ENCODE data around the gene HIPK3. TPM values are rescaled to one million over a fixed set of nuclear protein-coding genes. Genes with fewer than 3 reads are reported as not detected.

HIPK3 gene
- total and polyA plus RNA-seq, 10 of the 15 experiments (the other 5 are each of a cell fraction or from before 2014, with no cell fraction given) = 3.4 to 26.5 (median 13.6) TPM

- Histone ChIP-seq H3K4me3 (no peak overlapping the region), H3K36me3 (ENCODE audit: control insufficient read depth in 2 of 2, insufficient read depth in 2 of 2, low read length in 1 of 2) (no peaks in the 10 kb centered on the region), H3K79me2 (ENCODE audit: control insufficient read depth, insufficient read depth, low read length) (no peaks in the 10 kb centered on the region), H3K4me2 (ENCODE audit: control insufficient read depth, insufficient read depth) (no peak overlapping the region), H3K9ac (ENCODE audit: control insufficient read depth, insufficient read depth, low read length) (no peak overlapping the region), H3K4me1 (ENCODE audit: control insufficient read depth, insufficient read depth, low read length) (no peaks in the 10 kb centered on the region), H3K27ac (ENCODE audit: control insufficient read depth, insufficient read depth) (no peak overlapping the region), H4K20me1 (ENCODE audit: control insufficient read depth, insufficient read depth) (no peaks in the 10 kb centered on the region), H2AFZ (ENCODE audit: control insufficient read depth, low read depth, low read length) (no peak overlapping the region), H3K27me3 (replicated peaks in 1 of 2; ENCODE audit: control insufficient read depth in 2 of 2, insufficient read depth in 2 of 2, low read length in 1 of 2) (no peaks in the 10 kb centered on the region), H3K9me3 (replicated peaks; ENCODE audit: control insufficient read depth, insufficient read depth, low read length) (no peaks in the 10 kb centered on the region)
- in situ Hi-C loops (cut with MboI) (no loop called here), intact Hi-C loops (cut with micrococcal nuclease; ENCODE audit: unreplicated experiment) (no loop called here)
- 68% methylated on average over 7 of the region's 7 CpGs for WGBS (ENCODE audit: insufficient coverage, insufficient replicate concordance, low lambda C conversion rate, missing lambda C conversion rate)
- no peak for FAIRE-seq
- BruUV-seq (replicated peaks) = no TSS peak
- no peak for ATAC-seq
- RAD21 ChIA-PET (ENCODE audit: unreplicated experiment) = no interaction called here
- TF ChIP-seq IRF4 (IDR thresholded peaks at IDR 0.05; ENCODE audit: low read depth, low read length) (no peak), ZNF592 (IDR thresholded peaks at IDR 0.05) (no peak)
- POLR2A ChIA-PET = interaction anchor here (0.5 to 0.7 kb wide), 2 partner anchors 11 to 64 kb away, joined by 4 to 5 read pairs; no protein-coding TSS in a partner anchor
- DNase-seq (ENCODE audit: low read depth, low spot score) = no peak
- SMC1A ChIA-PET (ENCODE audit: uncharacterized antibody, unreplicated experiment) = interaction anchor here (0.7 to 1.2 kb wide), 2 partner anchors 144 to 160 kb away, joined by 3 to 5 read pairs; no protein-coding TSS in a partner anchor
- CTCF ChIA-PET = interaction anchor here (0.6 kb wide), 1 partner anchor 34 kb away, joined by 3 read pairs; no protein-coding TSS in a partner anchor
Measured at GRCh38 chr11:33222052-33222750, 35.0 kb upstream of the HIPK3 start.
